HepG2 (cell line): ENCODE measurements around the gene NID1. TPM values are rescaled to one million over a fixed set of nuclear protein-coding genes. Genes with fewer than 3 reads are reported as not detected.

Experiments
- CBX5 ChIP-seq: sonication (generic); formaldehyde crosslinking; IDR thresholded peaks from 2 replicates; pipeline ENCODE4 v1.4.0; 2020; ENCODE audit warnings: missing genetic modification reagents, borderline replicate concordance
- ELF1 ChIP-seq: sonication (generic); formaldehyde crosslinking; IDR thresholded peaks from 2 replicates; pipeline ENCODE4 v1.4.0; 2020; ENCODE audit warnings: missing genetic modification reagents
- FOXJ3 ChIP-seq: sonication (generic); formaldehyde crosslinking; IDR thresholded peaks from 2 replicates; pipeline ENCODE4 v1.4.0; 2020; ENCODE audit warnings: missing genetic modification reagents, mild to moderate bottlenecking, borderline replicate concordance
- HNF4G ChIP-seq, 2 experiments: sonication (generic) in 1 of 2; formaldehyde crosslinking in 1 of 2; IDR thresholded peaks; 2 replicates each; pipeline versions ENCODE4 v1.4.0 to v1.6.1; 2011 to 2020; ENCODE audit warnings: borderline replicate concordance in 2 of 2, low read depth in 2 of 2, mild to moderate bottlenecking in 2 of 2, low read length in 1 of 2, missing genetic modification reagents in 1 of 2, moderate library complexity in 1 of 2
- KLF11 ChIP-seq: IDR thresholded peaks from 2 replicates; pipeline ENCODE4 v1.6.1; 2016; ENCODE audit warnings: missing compliant biosample characterization
- MAFF ChIP-seq: IDR thresholded peaks from 2 replicates; pipeline ENCODE4 v1.6.1; 2011; ENCODE audit warnings: low read depth, low read length, improper control_type of control experiment
- NFYC ChIP-seq: IDR thresholded peaks from 2 replicates; pipeline ENCODE4 v1.6.1; 2016; ENCODE audit warnings: missing genetic modification reagents, missing compliant biosample characterization
- POLR2AphosphoS2 ChIP-seq: IDR thresholded peaks from 2 replicates; pipeline ENCODE4 v1.6.1; 2011; ENCODE audit warnings: low read depth, low read length, improper control_type of control experiment
- PPARG ChIP-seq: conservative IDR thresholded peaks from 2 replicates; pipeline ENCODE4 v1.6.1; 2016; ENCODE audit warnings: missing biosample characterization, missing genetic modification reagents
- SCMH1 ChIP-seq: sonication (generic); formaldehyde crosslinking; IDR thresholded peaks from 2 replicates; pipeline ENCODE4 v1.9.0; 2021; ENCODE audit warnings: missing genetic modification reagents, mild to moderate bottlenecking, borderline replicate concordance
- SP5 ChIP-seq: IDR thresholded peaks from 2 replicates; pipeline ENCODE4 v1.6.1; 2016; ENCODE audit warnings: low read depth, borderline replicate concordance
- TBL1XR1 ChIP-seq: fragments of 150-350 bp; IDR thresholded peaks from 2 replicates; pipeline ENCODE4 v1.6.1; 2014; ENCODE audit warnings: borderline replicate concordance, low read length; ENCODE audit not compliant: partially characterized antibody
- USF2 ChIP-seq, 2 experiments: sonication (generic) in 1 of 2; formaldehyde crosslinking in 1 of 2; IDR thresholded peaks; 2 replicates each; pipeline versions ENCODE4 v1.5.1 to v1.6.1; 2011 to 2020; ENCODE audit warnings: borderline replicate concordance in 1 of 2, low read depth in 1 of 2, low read length in 1 of 2, mild to moderate bottlenecking in 1 of 2, missing genetic modification reagents in 1 of 2, moderate library complexity in 1 of 2
- ZNF10 ChIP-seq: sonication (generic); formaldehyde crosslinking; IDR thresholded peaks from 2 replicates; pipeline ENCODE4 v1.4.0; 2020; ENCODE audit warnings: mild to moderate bottlenecking, low read depth, missing genetic modification reagents, borderline replicate concordance
- ZNF724P ChIP-seq: sonication (generic); formaldehyde crosslinking; IDR thresholded peaks from 2 replicates; pipeline ENCODE4 v1.8.0; 2022; ENCODE audit warnings: missing genetic modification reagents, borderline replicate concordance
- polyA plus RNA-seq, 8 experiments: library from polyadenylated mRNA; depleted of rRNA in 3 of 8; stranded (reverse) in 7 of 8; unstranded in 1 of 8; fragments of >200 nt; fragmentation: Illumina TruSeq in 4 of 8; extraction: Trizol in 4 of 8; gene quantifications; 2 replicates each; pipeline versions ENCODE4 v1.2.1 to v1.2.3, GENCODE V29; 2011 to 2016; ENCODE audit warnings: low read depth in 4 of 8, missing spikeins in 1 of 8, mixed read lengths in 1 of 8; ENCODE audit not compliant: insufficient read depth in 1 of 8
- total RNA-seq, 5 experiments: library from RNA; depleted of rRNA; stranded (reverse); fragments of >200 nt; fragmentation: Illumina TruSeq; extraction: Trizol; gene quantifications; 2 replicates each; pipeline ENCODE4 v1.2.3, GENCODE V29; 2016; ENCODE audit warnings: low read depth in 1 of 5
- TF ChIP-seq, protein P1 (sequence below): sonication (generic); formaldehyde crosslinking; IDR thresholded peaks from 2 replicates; pipeline ENCODE4 v1.4.0; 2020; ENCODE audit warnings: missing genetic modification reagents, borderline replicate concordance
- TF ChIP-seq, protein P2 (sequence below): sonication (generic); formaldehyde crosslinking; IDR thresholded peaks from 2 replicates; pipeline ENCODE4 v1.4.0; 2020; ENCODE audit warnings: missing genetic modification reagents, mild to moderate bottlenecking, borderline replicate concordance

NID1 gene
- total and polyA plus RNA-seq, 2 of the 13 experiments (the other 11 are each of a cell fraction or from before 2014, with no cell fraction given), result 50.2 to 56.1 TPM

DNA sequence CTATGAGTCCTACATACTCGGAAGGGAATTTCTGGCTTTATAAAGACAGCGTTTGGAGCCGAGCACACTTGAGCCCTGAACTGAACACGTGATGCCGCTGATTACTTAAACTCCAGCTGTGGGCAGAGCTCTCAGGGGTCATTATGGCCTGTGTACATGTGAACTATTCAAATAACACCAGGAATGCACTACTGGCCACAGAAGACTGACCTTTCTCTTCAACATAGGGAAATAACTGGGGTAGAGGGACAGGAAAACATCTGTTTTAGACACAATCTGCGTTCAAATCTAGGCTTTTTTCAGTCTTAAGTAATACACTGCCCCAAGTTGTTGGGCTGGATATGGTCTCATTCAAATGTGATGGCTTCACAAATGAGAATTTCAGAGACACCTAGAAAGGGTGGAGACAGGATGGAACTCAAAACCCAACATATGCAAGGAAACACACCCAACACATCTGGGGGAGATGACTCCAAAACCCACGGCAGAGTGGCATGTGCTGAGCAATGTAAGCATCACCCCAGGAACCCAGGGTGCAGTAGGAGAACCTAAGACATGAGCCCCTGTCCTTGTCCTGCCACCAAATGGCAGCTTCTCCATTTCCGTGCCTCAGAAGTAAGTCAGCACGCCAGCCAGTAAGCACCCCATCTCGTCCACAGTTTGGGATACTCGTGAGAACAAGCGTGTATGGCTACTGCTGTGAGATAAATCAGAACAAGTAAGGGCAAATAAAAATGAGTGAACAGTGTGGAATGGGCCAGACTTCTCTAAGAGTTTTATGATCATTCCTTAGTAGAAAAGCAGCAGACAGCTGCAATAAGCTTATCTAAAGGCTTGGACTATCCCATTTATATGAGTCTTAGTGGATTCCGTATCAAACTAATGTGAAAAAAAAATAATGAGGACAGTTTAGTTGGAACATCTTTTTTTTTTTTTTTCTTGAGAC lies 24.9 kb downstream of the NID1 start (continued):
- no peak; the same call in 1 of the 2 replicates for TF ChIP-seq NFYC (CRISPR knock-in tag)
- 0 out of 2 replicates have a peak, but pooled peaks have one; percentile 47 for TF ChIP-seq CBX5 (CRISPR knock-in tag)
- no peak for TF ChIP-seq MAFF
- TF ChIP-seq TBL1XR1, result peak; percentile 56
- 0 out of 2 replicates have a peak, but pooled peaks have one; percentile 37 for TF ChIP-seq ELF1 (CRISPR knock-in tag)
- TF ChIP-seq, protein P1, sequence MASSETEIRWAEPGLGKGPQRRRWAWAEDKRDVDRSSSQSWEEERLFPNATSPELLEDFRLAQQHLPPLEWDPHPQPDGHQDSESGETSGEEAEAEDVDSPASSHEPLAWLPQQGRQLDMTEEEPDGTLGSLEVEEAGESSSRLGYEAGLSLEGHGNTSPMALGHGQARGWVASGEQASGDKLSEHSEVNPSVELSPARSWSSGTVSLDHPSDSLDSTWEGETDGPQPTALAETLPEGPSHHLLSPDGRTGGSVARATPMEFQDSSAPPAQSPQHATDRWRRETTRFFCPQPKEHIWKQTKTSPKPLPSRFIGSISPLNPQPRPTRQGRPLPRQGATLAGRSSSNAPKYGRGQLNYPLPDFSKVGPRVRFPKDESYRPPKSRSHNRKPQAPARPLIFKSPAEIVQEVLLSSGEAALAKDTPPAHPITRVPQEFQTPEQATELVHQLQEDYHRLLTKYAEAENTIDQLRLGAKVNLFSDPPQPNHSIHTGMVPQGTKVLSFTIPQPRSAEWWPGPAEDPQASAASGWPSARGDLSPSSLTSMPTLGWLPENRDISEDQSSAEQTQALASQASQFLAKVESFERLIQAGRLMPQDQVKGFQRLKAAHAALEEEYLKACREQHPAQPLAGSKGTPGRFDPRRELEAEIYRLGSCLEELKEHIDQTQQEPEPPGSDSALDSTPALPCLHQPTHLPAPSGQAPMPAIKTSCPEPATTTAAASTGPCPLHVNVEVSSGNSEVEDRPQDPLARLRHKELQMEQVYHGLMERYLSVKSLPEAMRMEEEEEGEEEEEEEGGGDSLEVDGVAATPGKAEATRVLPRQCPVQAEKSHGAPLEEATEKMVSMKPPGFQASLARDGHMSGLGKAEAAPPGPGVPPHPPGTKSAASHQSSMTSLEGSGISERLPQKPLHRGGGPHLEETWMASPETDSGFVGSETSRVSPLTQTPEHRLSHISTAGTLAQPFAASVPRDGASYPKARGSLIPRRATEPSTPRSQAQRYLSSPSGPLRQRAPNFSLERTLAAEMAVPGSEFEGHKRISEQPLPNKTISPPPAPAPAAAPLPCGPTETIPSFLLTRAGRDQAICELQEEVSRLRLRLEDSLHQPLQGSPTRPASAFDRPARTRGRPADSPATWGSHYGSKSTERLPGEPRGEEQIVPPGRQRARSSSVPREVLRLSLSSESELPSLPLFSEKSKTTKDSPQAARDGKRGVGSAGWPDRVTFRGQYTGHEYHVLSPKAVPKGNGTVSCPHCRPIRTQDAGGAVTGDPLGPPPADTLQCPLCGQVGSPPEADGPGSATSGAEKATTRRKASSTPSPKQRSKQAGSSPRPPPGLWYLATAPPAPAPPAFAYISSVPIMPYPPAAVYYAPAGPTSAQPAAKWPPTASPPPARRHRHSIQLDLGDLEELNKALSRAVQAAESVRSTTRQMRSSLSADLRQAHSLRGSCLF (CRISPR knock-in tag), result no peak
- no peak; the same call in 1 of the 2 replicates for TF ChIP-seq ZNF724P (CRISPR knock-in tag)
- TF ChIP-seq USF2 (IDR thresholded peaks at IDR 0.05; ENCODE audit: low read depth, low read length), result peak; percentile 93
- peak; percentile 95; the same call in 1 of the 2 replicates for TF ChIP-seq USF2 (CRISPR knock-in tag; IDR thresholded peaks at IDR 0.05; ENCODE audit: borderline replicate concordance)
- peak; percentile 69 for TF ChIP-seq HNF4G (IDR thresholded peaks at IDR 0.05; ENCODE audit: borderline replicate concordance, low read depth, low read length)
- 0 out of 2 replicates have a peak, but pooled peaks have one; percentile 29 for TF ChIP-seq HNF4G (CRISPR knock-in tag; IDR thresholded peaks at IDR 0.05; ENCODE audit: borderline replicate concordance, low read depth)
- TF ChIP-seq SCMH1 (CRISPR knock-in tag), result no peak
- TF ChIP-seq POLR2AphosphoS2, result no peak
- TF ChIP-seq ZNF10 (CRISPR knock-in tag), result no peak
- peak; percentile 85; the same call in 1 of the 2 replicates for TF ChIP-seq PPARG (CRISPR knock-in tag)
- TF ChIP-seq FOXJ3, result peak; percentile 83
- peak; percentile 69; the same call in 1 of the 2 replicates for TF ChIP-seq SP5 (CRISPR knock-in tag)
- TF ChIP-seq, protein P2, sequence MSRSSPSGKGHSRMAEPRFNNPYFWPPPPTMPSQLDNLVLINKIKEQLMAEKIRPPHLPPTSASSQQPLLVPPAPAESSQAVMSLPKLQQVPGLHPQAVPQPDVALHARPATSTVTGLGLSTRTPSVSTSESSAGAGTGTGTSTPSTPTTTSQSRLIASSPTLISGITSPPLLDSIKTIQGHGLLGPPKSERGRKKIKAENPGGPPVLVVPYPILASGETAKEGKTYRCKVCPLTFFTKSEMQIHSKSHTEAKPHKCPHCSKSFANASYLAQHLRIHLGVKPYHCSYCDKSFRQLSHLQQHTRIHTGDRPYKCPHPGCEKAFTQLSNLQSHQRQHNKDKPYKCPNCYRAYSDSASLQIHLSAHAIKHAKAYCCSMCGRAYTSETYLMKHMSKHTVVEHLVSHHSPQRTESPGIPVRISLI (CRISPR knock-in tag), result no peak; the same call in 1 of the 2 replicates
- TF ChIP-seq KLF11 (CRISPR knock-in tag), result 0 out of 2 replicates have a peak, but pooled peaks have one; percentile 38
